Cerebellar nuclear complex (tissue), 1 donor: ENCODE results near the gene FBXO4.
"Not testable (repeated sequence)": the region's sequence is repeated elsewhere in the genome, so short reads cannot be mapped to it uniquely, and the experiment has no call there.

Experiments used
- DNase-seq, 2 experiments: peaks; one replicate each; lab custom pipeline; 2025; lab: John Stamatoyannopoulos, UW

The FBXO4 gene

GRCh38 chr5:41982858-41983257, 57.8 kb downstream of the FBXO4 start:
- DNase-seq: not testable (repeated sequence)

DNA sequence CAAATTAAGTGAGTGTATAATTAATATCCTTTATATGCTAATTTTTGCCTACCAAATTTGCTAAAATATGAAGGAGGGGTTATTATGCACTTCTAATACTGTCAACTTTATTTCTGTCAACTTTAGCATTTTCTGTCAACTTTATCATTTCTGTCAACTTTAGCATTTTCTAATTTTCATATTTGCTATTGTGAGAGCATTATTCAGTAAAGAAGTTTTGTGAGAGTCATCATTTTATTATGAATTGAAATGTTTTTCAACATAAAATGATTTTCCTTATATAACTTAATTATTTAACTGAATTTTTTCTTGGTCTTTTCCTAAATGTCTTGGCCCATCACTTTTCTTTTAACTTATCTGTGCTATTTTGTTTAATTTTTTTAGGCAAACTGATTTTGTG, 58.2 kb downstream of the FBXO4 start:
- no peak for DNase-seq

DNA sequence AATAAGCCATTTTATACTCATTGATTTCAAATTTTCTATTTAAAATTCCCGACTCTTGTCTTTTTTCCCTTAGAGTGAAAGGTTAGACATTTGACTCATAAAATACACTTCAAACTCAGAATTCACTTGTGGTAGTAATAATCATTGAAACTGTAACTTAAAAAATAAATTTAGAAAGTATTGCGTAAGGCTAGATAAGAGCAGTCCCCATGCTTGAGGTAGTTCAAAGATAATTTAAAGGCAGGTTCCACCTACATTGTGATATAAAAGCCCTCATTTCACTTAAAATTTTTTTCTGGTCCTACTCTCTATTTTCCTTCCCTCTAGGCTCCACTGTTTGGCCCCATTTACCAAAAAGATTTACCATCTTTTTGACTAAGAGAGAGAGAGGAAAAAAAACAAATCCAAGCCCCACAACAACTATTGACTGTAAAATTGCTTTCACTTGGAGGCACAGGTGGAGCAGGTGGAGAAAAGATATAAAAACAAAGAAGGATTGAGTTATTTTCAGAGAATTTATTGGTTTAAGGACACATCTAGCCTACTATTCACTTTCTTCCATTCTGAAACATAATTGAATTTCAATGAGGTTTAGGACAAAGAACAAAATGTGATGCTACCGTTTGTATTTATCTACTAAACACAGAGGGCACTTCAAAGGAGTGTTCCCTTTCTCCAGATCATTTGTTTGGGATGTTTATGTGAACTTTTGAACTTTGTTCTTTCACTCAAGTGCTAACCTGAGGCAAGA, 61.0 kb downstream of the FBXO4 start:
- DNase-seq: no peak
